H1 (cell line): ENCODE data around the gene CLEC2D.

ENCODE experiments used
- POLR2A ChIP-seq, 2 experiments: IDR thresholded peaks; 1 replicate in 1 of 2; 2 replicates in 1 of 2; pipeline ENCODE4 v1.6.1; 2011; ENCODE audit warnings: low read depth in 2 of 2, low read length in 2 of 2, mild to moderate bottlenecking in 2 of 2; ENCODE audit errors: control extremely low read depth in 1 of 2
- SP1 ChIP-seq: IDR thresholded peaks from 2 replicates; pipeline ENCODE4 v1.6.1; 2011; ENCODE audit warnings: low read depth, low read length
- TF ChIP-seq, protein P1 (sequence below), 3 experiments: IDR thresholded peaks; 1 replicate in 2 of 3; 2 replicates in 1 of 3; pipeline versions ENCODE4 v1.5.1 to v1.6.1; 2011; ENCODE audit warnings: low read length in 3 of 3, mild to moderate bottlenecking in 3 of 3, inconsistent platforms in 2 of 3, low read depth in 1 of 3, moderate library complexity in 1 of 3; ENCODE audit not compliant: insufficient read depth in 1 of 3; ENCODE audit errors: control extremely low read depth in 1 of 3
- TF ChIP-seq, protein P2 (sequence below): IDR thresholded peaks from 2 replicates; pipeline ENCODE4 v1.6.1; 2011; ENCODE audit warnings: low read length, improper control_type of control experiment
- TF ChIP-seq, protein P3 (sequence below): IDR thresholded peaks from 2 replicates; pipeline ENCODE4 v1.6.1; 2012; ENCODE audit warnings: low read length, inconsistent platforms

DNA sequence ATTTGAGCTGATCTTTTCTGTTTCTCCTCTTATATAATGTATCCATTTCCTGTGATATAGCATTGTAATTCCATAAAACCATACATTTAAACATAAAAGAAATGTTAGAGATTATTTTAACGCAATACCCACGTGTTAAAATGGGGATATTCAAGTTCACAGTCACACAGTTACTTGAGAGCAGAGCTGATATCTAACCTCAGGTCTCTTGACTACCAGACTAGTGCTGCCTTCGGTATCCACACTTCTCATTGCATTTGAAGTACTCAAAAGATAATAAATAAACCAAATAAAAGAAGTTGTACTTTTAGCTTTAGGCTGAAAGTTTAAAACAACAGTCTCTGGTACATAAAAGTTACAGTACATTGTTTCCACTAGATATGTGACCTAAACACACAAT, 60.5 kb downstream of the CLEC2D start:
- TF ChIP-seq POLR2A (IDR thresholded peaks at IDR 0.05; ENCODE audit: control extremely low read depth in 1 of 2, low read depth in 2 of 2, low read length in 2 of 2), result no peak
- TF ChIP-seq, protein P1, sequence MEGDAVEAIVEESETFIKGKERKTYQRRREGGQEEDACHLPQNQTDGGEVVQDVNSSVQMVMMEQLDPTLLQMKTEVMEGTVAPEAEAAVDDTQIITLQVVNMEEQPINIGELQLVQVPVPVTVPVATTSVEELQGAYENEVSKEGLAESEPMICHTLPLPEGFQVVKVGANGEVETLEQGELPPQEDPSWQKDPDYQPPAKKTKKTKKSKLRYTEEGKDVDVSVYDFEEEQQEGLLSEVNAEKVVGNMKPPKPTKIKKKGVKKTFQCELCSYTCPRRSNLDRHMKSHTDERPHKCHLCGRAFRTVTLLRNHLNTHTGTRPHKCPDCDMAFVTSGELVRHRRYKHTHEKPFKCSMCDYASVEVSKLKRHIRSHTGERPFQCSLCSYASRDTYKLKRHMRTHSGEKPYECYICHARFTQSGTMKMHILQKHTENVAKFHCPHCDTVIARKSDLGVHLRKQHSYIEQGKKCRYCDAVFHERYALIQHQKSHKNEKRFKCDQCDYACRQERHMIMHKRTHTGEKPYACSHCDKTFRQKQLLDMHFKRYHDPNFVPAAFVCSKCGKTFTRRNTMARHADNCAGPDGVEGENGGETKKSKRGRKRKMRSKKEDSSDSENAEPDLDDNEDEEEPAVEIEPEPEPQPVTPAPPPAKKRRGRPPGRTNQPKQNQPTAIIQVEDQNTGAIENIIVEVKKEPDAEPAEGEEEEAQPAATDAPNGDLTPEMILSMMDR (IDR thresholded peaks at IDR 0.05; ENCODE audit: control extremely low read depth in 1 of 3, insufficient read depth in 1 of 3, low read depth in 1 of 3, low read length in 3 of 3), result no peak
- TF ChIP-seq, protein P2, sequence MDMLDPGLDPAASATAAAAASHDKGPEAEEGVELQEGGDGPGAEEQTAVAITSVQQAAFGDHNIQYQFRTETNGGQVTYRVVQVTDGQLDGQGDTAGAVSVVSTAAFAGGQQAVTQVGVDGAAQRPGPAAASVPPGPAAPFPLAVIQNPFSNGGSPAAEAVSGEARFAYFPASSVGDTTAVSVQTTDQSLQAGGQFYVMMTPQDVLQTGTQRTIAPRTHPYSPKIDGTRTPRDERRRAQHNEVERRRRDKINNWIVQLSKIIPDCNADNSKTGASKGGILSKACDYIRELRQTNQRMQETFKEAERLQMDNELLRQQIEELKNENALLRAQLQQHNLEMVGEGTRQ, result no peak
- TF ChIP-seq, protein P3, sequence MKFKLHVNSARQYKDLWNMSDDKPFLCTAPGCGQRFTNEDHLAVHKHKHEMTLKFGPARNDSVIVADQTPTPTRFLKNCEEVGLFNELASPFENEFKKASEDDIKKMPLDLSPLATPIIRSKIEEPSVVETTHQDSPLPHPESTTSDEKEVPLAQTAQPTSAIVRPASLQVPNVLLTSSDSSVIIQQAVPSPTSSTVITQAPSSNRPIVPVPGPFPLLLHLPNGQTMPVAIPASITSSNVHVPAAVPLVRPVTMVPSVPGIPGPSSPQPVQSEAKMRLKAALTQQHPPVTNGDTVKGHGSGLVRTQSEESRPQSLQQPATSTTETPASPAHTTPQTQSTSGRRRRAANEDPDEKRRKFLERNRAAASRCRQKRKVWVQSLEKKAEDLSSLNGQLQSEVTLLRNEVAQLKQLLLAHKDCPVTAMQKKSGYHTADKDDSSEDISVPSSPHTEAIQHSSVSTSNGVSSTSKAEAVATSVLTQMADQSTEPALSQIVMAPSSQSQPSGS, result no peak
- TF ChIP-seq SP1, result no peak
